Vagina (tissue), 2 donors: ENCODE measurements around the gene PRR5L.

Experiments
- CTCF ChIP-seq, 3 experiments: fragments of 450-650 bp in 2 of 3; fragments of 200-600 bp in 1 of 3; sonication (generic) in 1 of 3; IDR thresholded peaks; one replicate each; pipeline ENCODE4 v1.5.1; 2017 to 2019; ENCODE audit warnings: antibody characterized with exemption in 3 of 3, mild to moderate bottlenecking in 2 of 3, moderate library complexity in 2 of 3
- POLR2A ChIP-seq, 2 donors: fragments of 450-650 bp; IDR thresholded peaks; one replicate each; pipeline ENCODE4 v1.6.1; 2017; ENCODE audit warnings: antibody characterized with exemption in 2 of 2, mild to moderate bottlenecking in 2 of 2, moderate library complexity in 2 of 2
- POLR2AphosphoS5 ChIP-seq, 2 donors: sonication (generic); formaldehyde crosslinking; IDR thresholded peaks; one replicate each; pipeline ENCODE4 v1.9.0; 2017; ENCODE audit warnings: antibody characterized with exemption in 2 of 2, mild to moderate bottlenecking in 2 of 2, low read depth in 1 of 2; ENCODE audit not compliant: insufficient read depth in 1 of 2

- TF ChIP-seq CTCF (IDR thresholded peaks at IDR 0.05) (peak; percentile 25 to 82 (median 81)), POLR2AphosphoS5 (IDR thresholded peaks at IDR 0.05; ENCODE audit: insufficient read depth in 1 of 2, low read depth in 1 of 2) (no peak), POLR2A (IDR thresholded peaks at IDR 0.05) (no peak)
These were observed 30.1 kb upstream of the PRR5L start for GRCh38 chr11:36265793-36266628.
